Sigmoid colon (tissue), 7 donors: ENCODE measurements around the gene IPMK. TPM values are rescaled to one million over a fixed set of nuclear protein-coding genes. Genes with fewer than 3 reads are reported as not detected.
"Not testable (repeated sequence)": the region's sequence is repeated elsewhere in the genome, so short reads cannot be mapped to it uniquely, and the experiment has no call there.

Experiments used
- DNase-seq: peaks from one replicate; pipeline ENCODE4 v3.0.0-alpha.2; 2019
- H3K27ac ChIP-seq, 4 donors: fragments of 200-600 bp; sonication (generic); one replicate each; pipeline ENCODE4 v1.5.1; 2016 to 2019; ENCODE audit warnings: mild to moderate bottlenecking in 1 of 4
- H3K27me3 ChIP-seq, 3 donors: fragments of 200-600 bp; sonication (generic); one replicate each; pipeline ENCODE4 v1.5.1; 2019; ENCODE audit warnings: mild to moderate bottlenecking in 1 of 3
- H3K36me3 ChIP-seq, 4 donors: fragments of 200-600 bp; sonication (generic); one replicate each; pipeline ENCODE4 v1.5.1; 2016 to 2019
- H3K4me1 ChIP-seq, 4 donors: fragments of 200-600 bp; sonication (generic); one replicate each; pipeline ENCODE4 v1.5.1; 2017 to 2019
- H3K4me3 ChIP-seq, 4 donors: fragments of 200-600 bp; sonication (generic); one replicate each; pipeline ENCODE4 v1.5.1; 2017 to 2019; ENCODE audit warnings: mild to moderate bottlenecking in 2 of 4, moderate library complexity in 1 of 4
- H3K9me3 ChIP-seq, 4 donors: fragments of 200-600 bp in 3 of 4; sonication (generic) in 3 of 4; one replicate each; pipeline versions ENCODE4 v1.5.1 to v1.6.1; 2013 to 2019
- EP300 ChIP-seq, 4 donors: sonication (generic); formaldehyde crosslinking; IDR thresholded peaks; one replicate each; pipeline ENCODE4 v1.6.1; 2017; ENCODE audit warnings: antibody characterized with exemption in 4 of 4
- POLR2A ChIP-seq, 2 donors: fragments of 450-650 bp; IDR thresholded peaks; one replicate each; pipeline ENCODE4 v1.6.1; 2016; ENCODE audit warnings: antibody characterized with exemption in 2 of 2, mild to moderate bottlenecking in 2 of 2, moderate library complexity in 2 of 2
- POLR2AphosphoS5 ChIP-seq, 4 donors: sonication (generic); formaldehyde crosslinking; IDR thresholded peaks; one replicate each; pipeline ENCODE4 v1.6.1; 2017; ENCODE audit warnings: antibody characterized with exemption in 4 of 4
- WGBS, 2 donors: extraction: QIAGEN DNeasy Blood & Tissue Kit; methylation state at CpG; one replicate each; pipeline ENCODE4 v1.1.7; 2013; 5-methylcytosine and 5-hydroxymethylcytosine counted together
- intact Hi-C: fragments of 100-400 bp; cut with DNase I; formaldehyde crosslinking; loops from one replicate; pipeline ENCODE4 v1.15.1; 2023
- polyA plus RNA-seq, 3 donors: library from polyadenylated mRNA; stranded (reverse); fragments of 200-250 nt; gene quantifications; one replicate each; pipeline ENCODE4 v1.2.3, GENCODE V29; 2013
- total RNA-seq, 4 donors: library from RNA; depleted of rRNA; stranded (reverse); fragments of >200 nt; gene quantifications; one replicate each; pipeline ENCODE4 v1.1.0, GENCODE V29; 2016
- TF ChIP-seq, protein P1 (sequence below), 4 experiments: fragments of 450-650 bp in 3 of 4; fragments of 200-600 bp in 1 of 4; IDR thresholded peaks; one replicate each; pipeline ENCODE4 v1.5.1; 2016 to 2019; ENCODE audit warnings: antibody characterized with exemption in 4 of 4, mild to moderate bottlenecking in 3 of 4, moderate library complexity in 2 of 4
- donor health status: healthy with polysubstance abuse.
- donor health status: Bipolar disorder and iron deficiency.
- donor health status: healthy.

IPMK gene
- total and polyA plus RNA-seq, 7 donors: 4.6 to 9.0 (median 5.5) TPM

- Histone ChIP-seq H3K4me3 (no peak overlapping the region), H3K27ac (no peak overlapping the region), H3K9me3 (no peaks in the 10 kb centered on the region), H3K27me3 (no peaks in the 10 kb centered on the region), H3K36me3 (peaks cover 0 to 12% (median 0%) of the 10 kb centered on the region in 4 donors), H3K4me1 (peaks cover 0 to 4% (median 0%) of the 10 kb centered on the region in 4 donors)
- DNase-seq: no peak
- 90 to 94% methylated on average over 3 of the region's 3 CpGs for WGBS, 2 donors
- intact Hi-C loops: no loop called here
- no peak for TF ChIP-seq POLR2AphosphoS5 (IDR thresholded peaks at IDR 0.05)
Observed at GRCh38 chr10:58237014-58237834, 30.5 kb downstream of the IPMK start.

DNA sequence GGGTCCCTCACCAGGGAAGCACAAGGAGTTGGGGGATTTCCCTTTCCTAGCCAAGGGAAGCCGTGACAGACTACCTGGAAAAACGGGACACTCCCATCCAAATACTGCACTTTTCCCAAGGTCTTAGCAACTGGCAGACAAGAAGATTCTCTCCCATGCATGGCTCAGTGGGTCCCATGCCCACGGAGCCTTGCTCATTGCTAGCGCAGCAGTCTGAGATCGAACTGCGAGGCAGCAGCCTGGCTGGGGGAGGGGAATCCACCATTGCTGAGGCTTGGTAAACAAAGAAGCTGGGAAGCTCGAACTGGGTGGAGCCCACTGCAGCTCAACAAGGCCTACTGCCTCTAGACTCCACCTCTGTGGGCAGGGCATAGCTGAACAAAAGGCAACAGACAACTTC is 37.8 kb downstream of the IPMK start:
- H3K4me1 ChIP-seq, intact Hi-C loops, H3K4me3 ChIP-seq, H3K27ac ChIP-seq, H3K27me3 ChIP-seq, H3K9me3 ChIP-seq, DNase-seq: not testable (repeated sequence)
- H3K36me3 ChIP-seq: peaks cover 0 to 14% (median 1%) of the 10 kb centered on the region in 4 donors
- WGBS, 2 donors: 87 to 92% methylated on average over 7 of the region's 7 CpGs

DNA sequence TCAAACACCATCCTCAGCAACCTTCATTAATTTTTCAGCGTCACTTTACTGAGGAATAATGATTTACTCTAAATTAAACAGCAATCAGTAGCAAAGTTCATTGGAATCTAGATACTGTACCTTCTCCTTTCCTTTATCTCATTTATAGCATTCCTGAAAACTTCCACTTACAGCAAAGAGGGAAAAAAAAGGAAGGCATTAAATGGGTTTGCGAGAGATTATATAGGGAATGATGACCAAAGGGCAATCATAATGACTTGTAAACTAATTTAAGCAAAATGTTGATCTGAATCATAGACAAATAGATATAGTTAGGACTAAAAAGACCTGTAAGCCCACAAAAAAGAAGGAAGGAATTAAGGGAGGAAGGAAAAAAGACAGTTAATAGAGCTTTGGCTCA is 42.0 kb downstream of the IPMK start:
- no peaks in the 10 kb centered on the region for H3K9me3 ChIP-seq
- 16 to 73% methylated on average over 2 of the region's 2 CpGs for WGBS, 2 donors
- intact Hi-C loops: no loop called here
- no peak overlapping the region for H3K4me3 ChIP-seq
- no peak overlapping the region for H3K27ac ChIP-seq
- H3K27me3 ChIP-seq: no peaks in the 10 kb centered on the region
- peaks cover 0 to 9% (median 1%) of the 10 kb centered on the region in 4 donors for H3K36me3 ChIP-seq
- no peak for DNase-seq
- H3K4me1 ChIP-seq: no peaks in the 10 kb centered on the region
- TF ChIP-seq POLR2AphosphoS5 (IDR thresholded peaks at IDR 0.05) (no peak), POLR2A (IDR thresholded peaks at IDR 0.05) (no peak), EP300 (IDR thresholded peaks at IDR 0.05) (no peak)
- TF ChIP-seq, protein P1, sequence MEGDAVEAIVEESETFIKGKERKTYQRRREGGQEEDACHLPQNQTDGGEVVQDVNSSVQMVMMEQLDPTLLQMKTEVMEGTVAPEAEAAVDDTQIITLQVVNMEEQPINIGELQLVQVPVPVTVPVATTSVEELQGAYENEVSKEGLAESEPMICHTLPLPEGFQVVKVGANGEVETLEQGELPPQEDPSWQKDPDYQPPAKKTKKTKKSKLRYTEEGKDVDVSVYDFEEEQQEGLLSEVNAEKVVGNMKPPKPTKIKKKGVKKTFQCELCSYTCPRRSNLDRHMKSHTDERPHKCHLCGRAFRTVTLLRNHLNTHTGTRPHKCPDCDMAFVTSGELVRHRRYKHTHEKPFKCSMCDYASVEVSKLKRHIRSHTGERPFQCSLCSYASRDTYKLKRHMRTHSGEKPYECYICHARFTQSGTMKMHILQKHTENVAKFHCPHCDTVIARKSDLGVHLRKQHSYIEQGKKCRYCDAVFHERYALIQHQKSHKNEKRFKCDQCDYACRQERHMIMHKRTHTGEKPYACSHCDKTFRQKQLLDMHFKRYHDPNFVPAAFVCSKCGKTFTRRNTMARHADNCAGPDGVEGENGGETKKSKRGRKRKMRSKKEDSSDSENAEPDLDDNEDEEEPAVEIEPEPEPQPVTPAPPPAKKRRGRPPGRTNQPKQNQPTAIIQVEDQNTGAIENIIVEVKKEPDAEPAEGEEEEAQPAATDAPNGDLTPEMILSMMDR (IDR thresholded peaks at IDR 0.05): no peak

- H3K4me1 ChIP-seq: no peaks in the 10 kb centered on the region
- no peak for DNase-seq
- 97 to 98% methylated on average over 2 of the region's 2 CpGs for WGBS, 2 donors
- no peak overlapping the region for H3K4me3 ChIP-seq
- TF ChIP-seq POLR2AphosphoS5 (IDR thresholded peaks at IDR 0.05) (no peak), POLR2A (IDR thresholded peaks at IDR 0.05) (no peak), EP300 (IDR thresholded peaks at IDR 0.05) (no peak)
- TF ChIP-seq, protein P1 (IDR thresholded peaks at IDR 0.05): no peak
- no peaks in the 10 kb centered on the region for H3K27me3 ChIP-seq
- no peak overlapping the region for H3K27ac ChIP-seq
- no peaks in the 10 kb centered on the region for H3K9me3 ChIP-seq
- H3K36me3 ChIP-seq: no peaks in the 10 kb centered on the region
- intact Hi-C loops: no loop called here
Observed at GRCh38 chr10:58220769-58221451, 46.8 kb downstream of the IPMK start.

GRCh38 chr10:58219875-58220274 is 47.8 kb downstream of the IPMK start:
- H3K4me1 ChIP-seq: no peaks in the 10 kb centered on the region
- no peak for TF ChIP-seq EP300 (IDR thresholded peaks at IDR 0.05)
- TF ChIP-seq, protein P1 (IDR thresholded peaks at IDR 0.05): no peak
- no peak for TF ChIP-seq POLR2AphosphoS5 (IDR thresholded peaks at IDR 0.05)
- TF ChIP-seq POLR2A (IDR thresholded peaks at IDR 0.05): no peak
- H3K4me3 ChIP-seq: no peak overlapping the region
- H3K27ac ChIP-seq: no peak overlapping the region
- H3K27me3 ChIP-seq: no peaks in the 10 kb centered on the region
- no peaks in the 10 kb centered on the region for H3K9me3 ChIP-seq
- no peaks in the 10 kb centered on the region for H3K36me3 ChIP-seq
- intact Hi-C loops: no loop called here
- no peak for DNase-seq
